Fibroblast of skin of left biceps (primary cell): ENCODE measurements around the gene APOOL.
A peak's percentile ranks its signal among the peaks of the same experiment; 100 is the strongest.
"Not testable (repeated sequence)": the region's sequence is repeated elsewhere in the genome, so short reads cannot be mapped to it uniquely, and the experiment has no call there.

Experiments
- DNase-seq, 2 experiments: peaks; one replicate each; pipeline ENCODE4 v3.0.0-alpha.2; 2013; ENCODE audit warnings: low read depth in 2 of 2

Gene APOOL

GRCh38 chrX:85003655-85004244 is at the start of gene APOOL:
Gene APOOL (plus strand): TSS chrX:85003877. CDS start chrX:85003913, 36 bp downstream.
- peak; percentile 53 to 54 for DNase-seq

DNA sequence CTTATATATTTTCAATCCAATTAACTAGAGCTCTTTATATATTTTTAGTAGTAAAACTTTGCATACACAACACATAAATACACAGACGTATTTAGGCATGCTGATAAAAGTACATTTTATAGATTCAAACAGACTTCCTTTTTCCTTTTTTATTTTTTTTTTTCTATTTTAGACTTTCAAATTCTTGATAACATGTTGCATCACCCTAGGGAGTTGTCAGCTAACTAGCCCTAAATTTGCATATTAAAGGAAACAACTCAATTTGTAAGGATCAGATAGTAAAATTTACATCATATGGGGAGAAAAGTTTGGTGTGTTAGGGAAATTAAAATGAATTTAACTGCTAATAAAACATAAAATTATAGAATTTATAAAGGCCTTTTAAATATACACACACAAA is 47.4 kb upstream of the APOOL start:
- no peak for DNase-seq

- no peak for DNase-seq
Observed at GRCh38 chrX:84974803-84975202, 28.9 kb upstream of the APOOL start.

GRCh38 chrX:84991739-84992138 is 11.9 kb upstream of the APOOL start:
- DNase-seq = not testable (repeated sequence)

DNA sequence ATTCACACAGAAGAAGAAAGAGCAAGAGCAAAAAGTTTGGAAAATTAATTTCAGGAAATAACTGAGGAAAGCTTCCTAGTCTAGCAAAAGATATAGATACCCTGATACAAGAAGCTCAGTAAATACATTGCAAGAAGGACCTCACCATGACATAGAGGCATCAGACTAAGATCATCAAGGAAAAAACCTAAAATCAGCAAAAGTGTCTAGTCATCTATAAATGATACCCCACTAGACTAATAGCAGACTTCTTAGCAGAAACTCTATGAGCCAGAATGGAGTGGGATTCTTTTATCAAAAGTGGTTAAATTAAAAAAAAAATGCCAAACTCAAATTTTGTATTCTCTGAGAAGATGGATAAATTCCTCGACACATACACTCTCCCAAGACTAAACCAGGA is 10.5 kb upstream of the APOOL start:
- no peak for DNase-seq

DNA sequence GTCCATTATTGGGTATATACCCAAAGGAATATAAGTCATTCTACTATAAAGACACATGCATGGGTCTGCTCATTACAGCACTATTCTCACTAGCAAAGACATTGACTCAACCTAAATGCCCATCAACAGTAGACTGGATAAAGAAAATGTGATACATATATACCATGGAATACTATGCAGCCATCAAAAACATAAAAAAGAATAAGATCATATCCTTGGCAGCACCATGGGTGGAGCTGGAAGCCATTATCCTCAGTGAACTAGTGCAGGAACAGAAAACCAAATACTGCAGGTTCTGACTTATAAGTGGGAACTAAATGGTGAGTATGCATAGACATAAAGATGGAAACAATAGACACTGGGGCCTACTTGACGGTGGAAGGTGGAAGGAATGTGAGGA is 2.3 kb upstream of the APOOL start:
- DNase-seq = no peak

- no peak for DNase-seq
Observed at GRCh38 chrX:85004255-85004654, 578 bp downstream of the APOOL start.

GRCh38 chrX:85012098-85012497 is 8.4 kb downstream of the APOOL start:
- DNase-seq = no peak

GRCh38 chrX:85015351-85015750 is 11.7 kb downstream of the APOOL start:
- DNase-seq = not testable (repeated sequence)

DNA sequence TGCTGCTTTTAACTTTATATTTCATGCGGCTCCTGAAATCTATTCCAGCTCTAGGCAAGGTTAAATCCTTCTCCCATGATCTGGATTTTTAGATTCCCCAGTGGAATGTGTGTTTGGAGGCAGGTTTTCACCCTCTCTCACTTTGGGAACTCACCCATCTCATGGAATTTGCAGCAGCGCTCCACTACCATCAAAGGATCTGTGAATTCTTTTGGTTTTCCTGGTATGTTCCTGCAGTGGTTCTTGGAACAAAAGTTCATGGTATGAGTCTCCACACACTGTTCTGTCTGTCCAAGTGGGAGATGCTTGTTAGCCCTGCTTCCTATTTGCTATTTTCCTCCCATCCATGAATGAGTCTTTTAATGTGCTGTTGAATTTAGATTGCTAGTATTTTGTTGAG is 14.0 kb downstream of the APOOL start:
- no peak for DNase-seq

- no peak for DNase-seq
Observed at GRCh38 chrX:85018471-85018870, 14.8 kb downstream of the APOOL start.

GRCh38 chrX:85020216-85020615 is 16.5 kb downstream of the APOOL start:
- no peak for DNase-seq

DNA sequence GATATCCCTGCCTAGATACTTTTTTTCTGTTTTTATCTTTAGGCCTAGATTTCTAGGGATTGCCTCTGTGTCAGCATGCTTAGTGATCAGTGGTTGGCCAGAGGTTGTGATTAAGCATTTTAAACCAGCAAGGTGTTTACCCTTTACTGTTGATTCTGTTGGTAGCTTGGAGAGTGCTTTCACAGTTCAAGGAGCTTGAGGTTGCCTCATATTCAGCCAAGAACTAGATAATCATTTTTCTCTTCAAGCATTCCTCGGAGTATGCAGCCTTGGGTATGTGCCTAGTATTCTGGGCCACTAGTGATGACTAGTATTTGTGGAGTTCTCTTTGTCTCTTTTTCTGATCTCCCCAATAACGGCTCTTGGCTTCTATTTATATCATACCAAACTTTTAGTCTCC is 20.4 kb downstream of the APOOL start:
- no peak for DNase-seq

DNA sequence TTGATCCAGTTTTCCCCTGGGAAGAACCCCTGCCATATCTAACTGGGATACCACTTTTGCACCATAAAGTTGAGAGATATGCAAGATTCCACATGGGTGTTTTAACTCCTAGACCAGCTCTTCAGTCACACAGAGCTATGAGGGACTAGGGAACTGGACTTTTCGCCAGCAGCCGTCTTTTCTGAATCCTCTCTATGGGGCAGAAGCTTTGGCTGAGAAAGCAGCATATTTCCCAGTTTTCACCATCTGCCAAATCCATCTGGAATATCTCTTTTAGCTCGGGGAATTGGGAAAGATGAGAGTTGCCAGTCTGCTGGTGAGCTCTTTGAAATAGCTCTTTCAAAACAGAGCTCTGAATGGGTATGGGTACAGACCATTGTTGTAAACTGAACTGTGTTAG is 20.9 kb downstream of the APOOL start:
- no peak for DNase-seq

DNA sequence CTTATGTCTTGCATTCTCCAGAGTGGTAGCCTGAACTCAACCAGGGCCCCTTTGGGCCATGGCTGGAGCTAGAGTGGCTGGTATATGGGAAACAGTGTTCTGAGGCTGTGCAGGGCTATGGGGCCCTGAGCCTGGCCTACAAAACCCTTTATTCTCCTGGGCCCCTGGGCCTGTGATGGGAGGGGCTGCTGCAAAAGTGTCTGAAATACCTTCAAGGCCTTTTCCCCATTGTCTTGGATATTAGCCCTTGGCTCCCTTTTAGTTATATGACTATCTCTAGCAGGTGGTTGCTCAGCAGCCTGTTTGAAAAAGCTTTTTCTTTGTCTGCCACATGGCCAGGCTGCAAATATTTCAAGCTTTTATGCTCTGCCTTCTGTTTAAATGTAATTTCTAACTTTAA is 22.5 kb downstream of the APOOL start:
- no peak for DNase-seq

DNA sequence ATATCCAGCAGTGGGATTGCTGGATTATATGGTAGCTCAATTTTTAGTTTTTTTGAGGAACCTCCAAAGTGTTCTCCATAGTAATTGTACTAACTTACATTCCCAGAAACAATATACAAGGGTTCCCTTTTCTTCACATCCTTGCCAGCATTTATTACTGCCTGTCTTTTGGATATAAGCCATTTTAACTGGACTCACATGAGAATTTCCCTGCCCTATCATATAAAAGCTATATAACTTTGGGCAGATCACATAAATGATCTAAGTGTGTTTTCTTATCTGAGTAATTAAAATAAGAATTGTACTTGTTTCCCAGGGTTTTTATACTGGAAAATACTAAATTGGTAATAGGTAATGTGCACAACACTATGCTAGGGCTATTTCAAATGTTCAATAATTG is 25.4 kb downstream of the APOOL start:
- DNase-seq = no peak

DNA sequence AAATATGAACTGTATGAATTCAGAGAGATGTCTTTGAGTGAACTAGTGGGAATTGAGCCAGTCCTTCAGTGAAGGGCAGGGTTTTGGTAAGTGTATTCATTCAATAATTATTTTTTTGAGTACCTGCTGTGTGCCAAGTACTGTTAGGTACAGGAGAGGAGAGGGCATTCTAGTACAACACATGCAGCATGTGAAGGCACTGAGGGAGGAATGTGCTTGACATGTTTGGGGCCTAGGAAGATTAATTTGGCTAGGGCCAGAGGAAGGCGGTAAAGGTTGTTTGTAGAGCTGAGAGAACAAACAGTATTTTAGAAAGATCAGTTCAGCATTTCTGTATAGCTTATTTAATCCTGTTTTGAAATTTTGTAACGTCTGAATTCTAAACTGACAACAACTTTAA is 27.8 kb downstream of the APOOL start:
- no peak for DNase-seq

DNA sequence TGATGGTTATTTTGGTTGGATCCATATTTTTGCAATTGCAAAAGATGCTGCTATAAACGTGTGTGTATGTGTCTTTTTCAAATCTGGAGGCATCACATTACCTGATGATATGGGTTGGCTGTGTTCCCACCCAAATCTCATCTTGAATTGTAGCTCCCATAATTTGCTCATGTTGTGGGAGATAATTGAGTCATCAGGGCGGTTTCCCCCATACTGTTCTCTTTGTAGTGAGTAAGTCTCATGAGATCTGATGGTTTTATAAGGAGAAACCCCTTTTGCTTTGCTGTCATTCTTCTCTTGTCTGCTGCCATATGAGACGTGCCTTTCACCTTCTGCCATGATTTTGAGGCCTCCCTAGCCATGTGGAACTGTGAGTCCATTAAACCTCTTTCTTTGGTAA is 33.4 kb downstream of the APOOL start:
- DNase-seq = no peak

GRCh38 chrX:85051627-85052026 is 48.0 kb downstream of the APOOL start:
- DNase-seq = no peak

GRCh38 chrX:85052205-85052604 is 48.5 kb downstream of the APOOL start:
- peak in 1 of 2 experiments; percentile 6 for DNase-seq

GRCh38 chrX:85052636-85053343 is 49.1 kb downstream of the APOOL start:
- DNase-seq = peak; percentile 57 to 68

- no peak for DNase-seq
Observed at GRCh38 chrX:85065512-85066198, 62.0 kb downstream of the APOOL start.

DNA sequence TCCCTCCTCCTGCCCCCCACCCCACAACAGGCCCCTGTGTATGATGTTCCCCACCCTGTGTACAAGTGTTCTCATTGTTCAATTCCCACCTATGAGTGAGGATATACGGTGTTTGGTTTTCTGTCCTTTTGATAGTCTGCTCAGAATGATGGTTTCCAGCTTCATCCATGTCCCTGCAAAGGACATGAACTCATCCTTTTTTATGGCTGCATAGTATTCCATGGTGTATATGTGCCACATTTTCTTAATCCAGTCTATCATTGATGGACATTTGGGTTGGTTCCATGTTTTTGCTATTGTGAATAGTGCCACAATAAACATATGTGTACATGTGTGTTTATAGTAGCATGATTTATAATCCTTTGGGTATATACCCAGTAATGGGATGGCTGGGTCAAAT is 73.6 kb downstream of the APOOL start:
- not testable (repeated sequence) for DNase-seq
